ENCODE data around the gene SEL1L3.

SEL1L3 gene

DNA sequence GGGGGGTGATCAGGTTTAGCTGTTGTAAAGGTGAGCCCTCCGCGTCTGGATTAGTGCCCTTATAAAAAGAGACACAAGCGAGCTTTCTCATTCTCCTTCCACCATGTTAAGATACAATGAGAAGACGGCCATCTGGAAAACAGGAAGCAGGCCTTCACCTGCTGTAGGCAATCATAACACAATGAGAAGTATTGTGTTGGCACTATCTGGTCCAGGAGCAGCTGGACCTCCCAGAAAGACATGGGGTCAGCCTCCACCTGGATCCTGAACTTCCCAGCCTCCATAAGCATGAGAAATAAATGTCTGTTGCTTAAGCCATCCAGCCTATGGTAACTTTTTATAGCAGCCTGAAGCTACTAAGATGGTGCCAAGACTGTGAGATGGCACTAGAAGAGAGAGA is 42.6 kb upstream of the SEL1L3 start:
- Histone ChIP-seq H3K27ac (ENCODE audit: low read depth, low read length) (no peak overlapping the region), H3K9me3 (ENCODE audit: insufficient read depth, low read length) (peaks cover 3% of the 10 kb centered on the region; the same call in 1 of the 2 replicates), H3F3A (ENCODE audit: insufficient read depth) (no peaks in the 10 kb centered on the region), H3K4me3 (ENCODE audit: insufficient read depth, low read length, poor library complexity, severe bottlenecking) (no peak overlapping the region), H3K27me3 (ENCODE audit: low read length) (no peaks in the 10 kb centered on the region), H3K9ac (ENCODE audit: low read length) (no peak overlapping the region), H3K36me3 (ENCODE audit: low read length) (no peaks in the 10 kb centered on the region), H2AFZ (ENCODE audit: low read depth, low read length, severe bottlenecking) (no peak overlapping the region), H3K79me2 (ENCODE audit: insufficient read depth, low read length) (no peaks in the 10 kb centered on the region), H3K4me2 (ENCODE audit: low read depth, low read length, poor library complexity, severe bottlenecking) (no peak overlapping the region), H4K20me1 (ENCODE audit: low read depth, low read length) (no peaks in the 10 kb centered on the region), H3K9me2 (replicated peaks; ENCODE audit: insufficient read depth, low read length) (no peaks in the 10 kb centered on the region)
- TF ChIP-seq, protein P1, sequence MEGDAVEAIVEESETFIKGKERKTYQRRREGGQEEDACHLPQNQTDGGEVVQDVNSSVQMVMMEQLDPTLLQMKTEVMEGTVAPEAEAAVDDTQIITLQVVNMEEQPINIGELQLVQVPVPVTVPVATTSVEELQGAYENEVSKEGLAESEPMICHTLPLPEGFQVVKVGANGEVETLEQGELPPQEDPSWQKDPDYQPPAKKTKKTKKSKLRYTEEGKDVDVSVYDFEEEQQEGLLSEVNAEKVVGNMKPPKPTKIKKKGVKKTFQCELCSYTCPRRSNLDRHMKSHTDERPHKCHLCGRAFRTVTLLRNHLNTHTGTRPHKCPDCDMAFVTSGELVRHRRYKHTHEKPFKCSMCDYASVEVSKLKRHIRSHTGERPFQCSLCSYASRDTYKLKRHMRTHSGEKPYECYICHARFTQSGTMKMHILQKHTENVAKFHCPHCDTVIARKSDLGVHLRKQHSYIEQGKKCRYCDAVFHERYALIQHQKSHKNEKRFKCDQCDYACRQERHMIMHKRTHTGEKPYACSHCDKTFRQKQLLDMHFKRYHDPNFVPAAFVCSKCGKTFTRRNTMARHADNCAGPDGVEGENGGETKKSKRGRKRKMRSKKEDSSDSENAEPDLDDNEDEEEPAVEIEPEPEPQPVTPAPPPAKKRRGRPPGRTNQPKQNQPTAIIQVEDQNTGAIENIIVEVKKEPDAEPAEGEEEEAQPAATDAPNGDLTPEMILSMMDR (IDR thresholded peaks at IDR 0.05; ENCODE audit: insufficient read depth, low read length, poor library complexity, severe bottlenecking), result no peak
- TF ChIP-seq EZH2phosphoT487 (conservative IDR thresholded peaks at IDR 0.05; ENCODE audit: low read length), result no peak

DNA sequence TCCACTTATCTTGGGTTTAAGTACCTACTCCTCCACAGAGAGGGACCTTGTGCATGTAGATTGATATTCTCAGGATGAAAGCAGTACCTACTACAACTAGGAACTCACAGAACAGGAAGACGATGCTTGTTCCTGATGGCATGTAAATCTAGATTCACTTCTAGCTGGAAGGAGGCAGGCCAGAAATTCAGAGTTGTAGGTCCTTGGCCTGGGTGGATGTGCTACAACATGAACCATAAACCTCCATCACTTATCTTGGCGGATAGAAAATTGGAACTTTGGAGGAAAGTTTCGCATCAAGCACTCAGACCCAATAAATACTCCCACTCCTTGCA is 41.9 kb upstream of the SEL1L3 start:
- H3K9me3 ChIP-seq (ENCODE audit: insufficient read depth, low read length), result peaks cover 3% of the 10 kb centered on the region; the same call in 1 of the 2 replicates
- no peaks in the 10 kb centered on the region for H3K27me3 ChIP-seq (ENCODE audit: low read length)
- H3K4me2 ChIP-seq (ENCODE audit: low read depth, low read length, poor library complexity, severe bottlenecking), result peak overlapping the region; percentile 16
- H3K9me2 ChIP-seq (replicated peaks; ENCODE audit: insufficient read depth, low read length), result no peaks in the 10 kb centered on the region
- no peak overlapping the region for H3K4me3 ChIP-seq (ENCODE audit: insufficient read depth, low read length, poor library complexity, severe bottlenecking)
- H3K27ac ChIP-seq (ENCODE audit: low read depth, low read length), result peak overlapping the region; percentile 50
- H2AFZ ChIP-seq (ENCODE audit: low read depth, low read length, severe bottlenecking), result no peak overlapping the region
- no peaks in the 10 kb centered on the region for H3K79me2 ChIP-seq (ENCODE audit: insufficient read depth, low read length)
- TF ChIP-seq, protein P1 (IDR thresholded peaks at IDR 0.05; ENCODE audit: insufficient read depth, low read length, poor library complexity, severe bottlenecking), result no peak
- no peak for TF ChIP-seq EZH2phosphoT487 (conservative IDR thresholded peaks at IDR 0.05; ENCODE audit: low read length)
- H4K20me1 ChIP-seq (ENCODE audit: low read depth, low read length), result no peaks in the 10 kb centered on the region
- H3K36me3 ChIP-seq (ENCODE audit: low read length), result no peaks in the 10 kb centered on the region
- H3F3A ChIP-seq (ENCODE audit: insufficient read depth), result no peaks in the 10 kb centered on the region
- H3K9ac ChIP-seq (ENCODE audit: low read length), result no peak overlapping the region

- peak overlapping the region; percentile 50 for H3K27ac ChIP-seq (ENCODE audit: low read depth, low read length)
- no peak overlapping the region for H3K4me3 ChIP-seq (ENCODE audit: insufficient read depth, low read length, poor library complexity, severe bottlenecking)
- H3K9me3 ChIP-seq (ENCODE audit: insufficient read depth, low read length), result peaks cover 3% of the 10 kb centered on the region; the same call in 1 of the 2 replicates
- no peaks in the 10 kb centered on the region for H3K27me3 ChIP-seq (ENCODE audit: low read length)
- H3K79me2 ChIP-seq (ENCODE audit: insufficient read depth, low read length), result no peaks in the 10 kb centered on the region
- H3F3A ChIP-seq (ENCODE audit: insufficient read depth), result no peaks in the 10 kb centered on the region
- H2AFZ ChIP-seq (ENCODE audit: low read depth, low read length, severe bottlenecking), result no peak overlapping the region
- TF ChIP-seq EZH2phosphoT487 (conservative IDR thresholded peaks at IDR 0.05; ENCODE audit: low read length), result no peak
- TF ChIP-seq, protein P1 (IDR thresholded peaks at IDR 0.05; ENCODE audit: insufficient read depth, low read length, poor library complexity, severe bottlenecking), result no peak
- no peak overlapping the region for H3K9ac ChIP-seq (ENCODE audit: low read length)
- H3K36me3 ChIP-seq (ENCODE audit: low read length), result no peaks in the 10 kb centered on the region
- H3K4me2 ChIP-seq (ENCODE audit: low read depth, low read length, poor library complexity, severe bottlenecking), result peak overlapping the region; percentile 16
- H4K20me1 ChIP-seq (ENCODE audit: low read depth, low read length), result no peaks in the 10 kb centered on the region
- no peaks in the 10 kb centered on the region for H3K9me2 ChIP-seq (replicated peaks; ENCODE audit: insufficient read depth, low read length)
These were observed 41.3 kb upstream of the SEL1L3 start for GRCh38 chr4:25903900-25904747.

Measured in SU-DHL-6 (cell line).